Fibroblast of lung (primary cell): ENCODE data around the gene BTNL9. TPM values are rescaled to one million over a fixed set of nuclear protein-coding genes. Genes with fewer than 3 reads are reported as not detected.

Experiments used
- DNase-seq, 2 donors: peaks; one replicate each; pipeline versions ENCODE4 v3.0.0 to v3.0.0-alpha.2; 2010; ENCODE audit warnings: low read depth in 2 of 2
- H2AFZ ChIP-seq: 2 replicates; pipeline ENCODE4 v1.5.1; 2012; ENCODE audit warnings: low read length, control low read depth, inconsistent platforms
- H3K27ac ChIP-seq: 2 replicates; pipeline ENCODE4 v1.5.1; 2011; ENCODE audit warnings: low read length, control low read depth; ENCODE audit not compliant: insufficient read depth
- H3K27me3 ChIP-seq: 2 replicates; pipeline ENCODE4 v1.5.1; 2011; ENCODE audit warnings: mild to moderate bottlenecking, low read length; ENCODE audit not compliant: control insufficient read depth, insufficient read depth
- H3K36me3 ChIP-seq: 2 replicates; pipeline ENCODE4 v1.5.1; 2011; ENCODE audit warnings: low read length; ENCODE audit not compliant: control insufficient read depth, insufficient read depth
- H3K4me1 ChIP-seq: 2 replicates; pipeline ENCODE4 v1.5.1; 2011; ENCODE audit warnings: low read length; ENCODE audit not compliant: control insufficient read depth, insufficient read depth; ENCODE audit errors: extremely low read depth
- H3K4me2 ChIP-seq: 2 replicates; pipeline ENCODE4 v1.5.1; 2011; ENCODE audit warnings: low read length, control low read depth; ENCODE audit not compliant: insufficient read depth; ENCODE audit errors: extremely low read depth
- H3K4me3 ChIP-seq, 4 experiments: fragments of 200-600 bp in 1 of 4; sonication (generic) in 1 of 4; replicated peaks in 1 of 4; 2 replicates each; pipeline ENCODE4 v1.5.1; 2011 to 2016; ENCODE audit warnings: low read length in 4 of 4, low read depth in 3 of 4, mild to moderate bottlenecking in 3 of 4, control low read depth in 2 of 4, inconsistent platforms in 1 of 4, mixed read lengths in 1 of 4; ENCODE audit not compliant: insufficient read depth in 1 of 4; ENCODE audit errors: control extremely low read depth in 1 of 4
- H3K79me2 ChIP-seq: 2 replicates; pipeline ENCODE4 v1.5.1; 2012; ENCODE audit warnings: mild to moderate bottlenecking, low read length, inconsistent platforms; ENCODE audit not compliant: control insufficient read depth, insufficient read depth
- H3K9ac ChIP-seq: 2 replicates; pipeline ENCODE4 v1.5.1; 2011; ENCODE audit warnings: mild to moderate bottlenecking, low read length, control low read depth; ENCODE audit not compliant: insufficient read depth
- H3K9me3 ChIP-seq: 2 replicates; pipeline ENCODE4 v1.5.1; 2012; ENCODE audit warnings: low read depth, low read length; ENCODE audit not compliant: control insufficient read depth, insufficient read depth
- H4K20me1 ChIP-seq: 2 replicates; pipeline ENCODE4 v1.5.1; 2011; ENCODE audit warnings: low read length; ENCODE audit not compliant: control insufficient read depth, insufficient read depth; ENCODE audit errors: extremely low read depth
- EZH2 ChIP-seq: IDR thresholded peaks from 2 replicates; pipeline ENCODE4 v1.5.1; 2012; ENCODE audit warnings: low read length, control low read depth, mild to moderate bottlenecking; ENCODE audit errors: missing control alignments
- polyA plus RNA-seq, 2 donors: library from polyadenylated mRNA; depleted of rRNA in 1 of 2; stranded (reverse) in 1 of 2; unstranded in 1 of 2; fragments of >200 nt; gene quantifications; 2 replicates each; pipeline ENCODE4 v1.2.1, GENCODE V29; 2011 to 2012; ENCODE audit warnings: missing spikeins in 1 of 2
- total RNA-seq: library from RNA; depleted of rRNA; stranded (reverse); fragments of >200 nt; gene quantifications from 2 replicates; pipeline ENCODE4 v1.2.1, GENCODE V29; 2014
- TF ChIP-seq, protein P1 (sequence below), 2 donors: IDR thresholded peaks in 1 of 2; conservative IDR thresholded peaks in 1 of 2; 1 replicate in 1 of 2; 2 replicates in 1 of 2; pipeline ENCODE4 v1.5.1; 2011 to 2012; ENCODE audit warnings: low read length in 2 of 2, control low read depth in 1 of 2, inconsistent platforms in 1 of 2, low read depth in 1 of 2, mild to moderate bottlenecking in 1 of 2

Gene BTNL9
- total and polyA plus RNA-seq, 2 donors (not counting 1 experiment from before 2014, with no cell fraction given) = not detected

DNA sequence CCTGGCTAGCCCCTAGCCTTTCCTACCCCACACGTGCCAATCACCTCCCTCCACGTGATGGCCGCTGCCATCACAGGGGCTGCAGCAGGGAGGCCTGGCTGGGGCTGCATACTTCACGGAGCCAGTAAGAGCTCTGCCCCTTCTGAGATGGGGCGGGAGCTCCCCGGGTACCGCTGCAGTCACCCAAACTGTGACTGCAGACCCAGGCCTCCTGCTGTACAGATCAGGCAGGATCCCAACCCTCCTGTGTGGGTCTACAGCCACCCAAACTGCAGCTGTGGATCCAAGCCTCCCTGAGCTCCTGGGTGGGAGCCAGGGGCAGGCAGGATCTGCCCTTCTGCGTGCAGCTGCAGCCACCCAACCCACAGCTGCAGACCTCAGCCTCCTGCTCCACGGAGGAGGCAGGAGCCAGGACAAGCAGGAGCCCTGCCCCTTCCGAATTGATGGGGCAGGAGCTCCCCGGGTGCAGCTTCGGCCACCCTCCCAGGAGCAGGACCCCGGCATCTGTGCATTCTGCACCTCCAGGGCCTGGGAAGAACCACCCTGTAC, 3.2 kb upstream of the BTNL9 start:
- TF ChIP-seq EZH2 = no peak
- TF ChIP-seq, protein P1, sequence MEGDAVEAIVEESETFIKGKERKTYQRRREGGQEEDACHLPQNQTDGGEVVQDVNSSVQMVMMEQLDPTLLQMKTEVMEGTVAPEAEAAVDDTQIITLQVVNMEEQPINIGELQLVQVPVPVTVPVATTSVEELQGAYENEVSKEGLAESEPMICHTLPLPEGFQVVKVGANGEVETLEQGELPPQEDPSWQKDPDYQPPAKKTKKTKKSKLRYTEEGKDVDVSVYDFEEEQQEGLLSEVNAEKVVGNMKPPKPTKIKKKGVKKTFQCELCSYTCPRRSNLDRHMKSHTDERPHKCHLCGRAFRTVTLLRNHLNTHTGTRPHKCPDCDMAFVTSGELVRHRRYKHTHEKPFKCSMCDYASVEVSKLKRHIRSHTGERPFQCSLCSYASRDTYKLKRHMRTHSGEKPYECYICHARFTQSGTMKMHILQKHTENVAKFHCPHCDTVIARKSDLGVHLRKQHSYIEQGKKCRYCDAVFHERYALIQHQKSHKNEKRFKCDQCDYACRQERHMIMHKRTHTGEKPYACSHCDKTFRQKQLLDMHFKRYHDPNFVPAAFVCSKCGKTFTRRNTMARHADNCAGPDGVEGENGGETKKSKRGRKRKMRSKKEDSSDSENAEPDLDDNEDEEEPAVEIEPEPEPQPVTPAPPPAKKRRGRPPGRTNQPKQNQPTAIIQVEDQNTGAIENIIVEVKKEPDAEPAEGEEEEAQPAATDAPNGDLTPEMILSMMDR (conservative IDR thresholded peaks at IDR 0.05 in 1 of 2, IDR thresholded peaks at IDR 0.05 in 1 of 2; ENCODE audit: low read depth in 1 of 2, low read length in 2 of 2) = no peak
- no peaks in the 10 kb centered on the region for H4K20me1 ChIP-seq
- H3K4me2 ChIP-seq = no peak overlapping the region
- no peak overlapping the region for H3K27ac ChIP-seq
- no peak for DNase-seq
- H3K9ac ChIP-seq = no peak overlapping the region
- H3K4me3 ChIP-seq = no peak overlapping the region
- H3K79me2 ChIP-seq = no peaks in the 10 kb centered on the region
- no peak overlapping the region for H2AFZ ChIP-seq
- H3K9me3 ChIP-seq = no peaks in the 10 kb centered on the region
- H3K27me3 ChIP-seq = no peaks in the 10 kb centered on the region
- no peaks in the 10 kb centered on the region for H3K4me1 ChIP-seq
- no peaks in the 10 kb centered on the region for H3K36me3 ChIP-seq

DNA sequence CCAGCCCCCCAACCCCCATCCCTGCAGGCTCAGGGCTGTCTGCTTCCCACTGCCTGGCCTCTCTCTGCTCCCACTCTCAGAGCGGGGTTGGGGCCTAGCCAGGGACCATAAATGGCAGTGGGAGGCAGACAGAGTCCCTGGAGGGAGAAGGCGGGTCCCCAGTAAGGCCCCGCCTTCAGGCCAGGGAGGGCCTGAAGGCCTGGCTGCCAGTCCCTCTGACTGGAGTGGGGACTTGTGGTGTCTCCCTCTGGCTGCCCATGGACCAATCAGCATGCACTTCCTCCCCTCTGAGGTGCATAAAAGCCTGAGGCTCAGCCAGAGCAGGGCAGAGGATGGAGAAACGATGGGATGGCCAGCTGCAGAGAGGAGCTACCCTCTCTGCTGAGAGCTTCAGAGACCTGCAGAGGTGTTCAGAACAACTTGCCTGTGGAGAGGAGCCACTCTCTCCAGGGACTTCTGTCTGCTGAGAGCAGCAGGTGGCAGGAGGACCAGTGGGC, 2.7 kb upstream of the BTNL9 start:
- H3K4me2 ChIP-seq = no peak overlapping the region
- no peaks in the 10 kb centered on the region for H3K27me3 ChIP-seq
- no peak overlapping the region for H3K4me3 ChIP-seq
- H3K4me1 ChIP-seq = no peaks in the 10 kb centered on the region
- no peaks in the 10 kb centered on the region for H3K9me3 ChIP-seq
- no peaks in the 10 kb centered on the region for H4K20me1 ChIP-seq
- no peak overlapping the region for H2AFZ ChIP-seq
- no peak overlapping the region for H3K27ac ChIP-seq
- no peak for TF ChIP-seq EZH2
- TF ChIP-seq, protein P1 (conservative IDR thresholded peaks at IDR 0.05 in 1 of 2, IDR thresholded peaks at IDR 0.05 in 1 of 2; ENCODE audit: low read depth in 1 of 2, low read length in 2 of 2) = no peak
- no peak overlapping the region for H3K9ac ChIP-seq
- no peaks in the 10 kb centered on the region for H3K79me2 ChIP-seq
- DNase-seq = no peak
- no peaks in the 10 kb centered on the region for H3K36me3 ChIP-seq

DNA sequence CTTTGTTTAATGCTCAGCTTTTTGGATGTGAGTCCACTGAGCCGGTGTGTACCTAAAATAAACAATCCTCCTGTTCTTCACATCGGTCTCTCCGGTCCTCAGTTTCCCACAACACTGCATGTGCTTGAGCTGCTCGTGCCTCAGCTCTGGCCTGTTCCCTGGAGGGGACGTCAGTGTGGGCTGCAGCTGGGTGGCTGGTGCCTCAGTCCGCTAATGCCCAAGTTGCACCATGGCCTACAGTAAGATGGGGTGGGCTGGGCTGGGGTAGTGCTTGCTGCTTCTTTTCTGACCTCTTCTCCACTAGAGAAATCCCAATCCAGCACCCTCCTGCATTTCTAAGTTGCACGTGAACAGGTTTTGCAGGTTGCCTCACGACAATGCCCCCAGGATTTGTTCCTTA, 595 bp upstream of the BTNL9 start:
- Histone ChIP-seq H2AFZ (no peak overlapping the region), H3K36me3 (no peaks in the 10 kb centered on the region), H3K79me2 (no peaks in the 10 kb centered on the region), H3K9ac (no peak overlapping the region), H4K20me1 (no peaks in the 10 kb centered on the region), H3K9me3 (no peaks in the 10 kb centered on the region), H3K4me1 (no peaks in the 10 kb centered on the region), H3K27ac (no peak overlapping the region), H3K4me2 (no peak overlapping the region), H3K4me3 (no peak overlapping the region), H3K27me3 (no peaks in the 10 kb centered on the region)
- no peak for TF ChIP-seq EZH2
- TF ChIP-seq, protein P1 (conservative IDR thresholded peaks at IDR 0.05 in 1 of 2, IDR thresholded peaks at IDR 0.05 in 1 of 2; ENCODE audit: low read depth in 1 of 2, low read length in 2 of 2) = no peak
- no peak for DNase-seq
